ENCODE measurements around the gene DCAF6.
"Not testable (repeated sequence)": the region's sequence is repeated elsewhere in the genome, so short reads cannot be mapped to it uniquely, and the experiment has no call there.

DCAF6 gene

GRCh38 chr1:167923324-167924056 is 13.0 kb upstream of the DCAF6 start:
- DNase-seq (ENCODE audit: low read depth) = no peak

GRCh38 chr1:167924102-167924501 is 12.4 kb upstream of the DCAF6 start:
- no peak for DNase-seq (ENCODE audit: low read depth)

- DNase-seq (ENCODE audit: low read depth) = no peak
These were observed 11.8 kb upstream of the DCAF6 start for GRCh38 chr1:167924543-167925231.

- DNase-seq (ENCODE audit: low read depth) = no peak
These were observed 9.9 kb upstream of the DCAF6 start for GRCh38 chr1:167926486-167926997.

GRCh38 chr1:167927046-167927754 is 9.3 kb upstream of the DCAF6 start:
- DNase-seq (ENCODE audit: low read depth) = no peak

- no peak for DNase-seq (ENCODE audit: low read depth)
These were observed 8.0 kb upstream of the DCAF6 start for GRCh38 chr1:167928457-167928852.

GRCh38 chr1:167928919-167929318 is 7.6 kb upstream of the DCAF6 start:
- not testable (repeated sequence) for DNase-seq (ENCODE audit: low read depth)

GRCh38 chr1:167929725-167930124 is 6.8 kb upstream of the DCAF6 start:
- DNase-seq (ENCODE audit: low read depth) = no peak

- DNase-seq (ENCODE audit: low read depth) = no peak
These were observed 2.7 kb upstream of the DCAF6 start for GRCh38 chr1:167933788-167934187.

- DNase-seq (ENCODE audit: low read depth) = no peak
These were observed 1.9 kb upstream of the DCAF6 start for GRCh38 chr1:167934426-167935215.

GRCh38 chr1:167935216-167936067 is 1.0 kb upstream of the DCAF6 start:
- no peak for DNase-seq (ENCODE audit: low read depth)

- peak; percentile 49 for DNase-seq (ENCODE audit: low read depth)
These were observed 636 bp downstream of the DCAF6 start, which contains the start of gene MPC2 for GRCh38 chr1:167936930-167937708. Gene MPC2 (minus strand): TSS chr1:167937072. CDS start chr1:167935841, 1,231 bp downstream.

GRCh38 chr1:167937709-167938010 is 1.2 kb downstream of the DCAF6 start:
- no peak for DNase-seq (ENCODE audit: low read depth)

GRCh38 chr1:167938080-167938636 is 1.7 kb downstream of the DCAF6 start:
- no peak for DNase-seq (ENCODE audit: low read depth)

- no peak for DNase-seq (ENCODE audit: low read depth)
These were observed 3.8 kb downstream of the DCAF6 start for GRCh38 chr1:167940264-167940663.

- DNase-seq (ENCODE audit: low read depth) = no peak
These were observed 7.1 kb downstream of the DCAF6 start for GRCh38 chr1:167943541-167943940.

- no peak for DNase-seq (ENCODE audit: low read depth)
These were observed 11.2 kb downstream of the DCAF6 start for GRCh38 chr1:167947733-167948132.

GRCh38 chr1:167949785-167950184 is 13.3 kb downstream of the DCAF6 start:
- no peak for DNase-seq (ENCODE audit: low read depth)

GRCh38 chr1:167950569-167950968 is 14.1 kb downstream of the DCAF6 start:
- DNase-seq (ENCODE audit: low read depth) = no peak

- no peak for DNase-seq (ENCODE audit: low read depth)
These were observed 19.4 kb downstream of the DCAF6 start for GRCh38 chr1:167955915-167956314.
